IMR-90 (cell line): ENCODE measurements around the gene ATP2A3.

ENCODE experiments used
- CEBPB ChIP-seq: IDR thresholded peaks from 2 replicates; pipeline ENCODE4 v1.6.1; 2012; ENCODE audit warnings: low read depth, low read length, improper control_type of control experiment
- CTCF ChIP-seq: conservative IDR thresholded peaks from 2 replicates; pipeline ENCODE4 v1.5.1; 2012; ENCODE audit warnings: mild to moderate bottlenecking, low read depth, low read length, improper control_type of control experiment
- ELK1 ChIP-seq: fragments of 150-350 bp; IDR thresholded peaks from 2 replicates; pipeline ENCODE4 v1.6.1; 2016; ENCODE audit warnings: low read depth, mild to moderate bottlenecking, low read length, moderate library complexity, borderline replicate concordance
- MAFK ChIP-seq: IDR thresholded peaks from 2 replicates; pipeline ENCODE4 v1.6.1; 2012; ENCODE audit warnings: low read depth, low read length, improper control_type of control experiment
- POLR2A ChIP-seq: IDR thresholded peaks from 2 replicates; pipeline ENCODE4 v1.6.1; 2012; ENCODE audit warnings: mild to moderate bottlenecking, low read depth, low read length
- RAD21 ChIP-seq: IDR thresholded peaks from 2 replicates; pipeline ENCODE4 v1.6.1; 2012; ENCODE audit warnings: low read length, improper control_type of control experiment
- RCOR1 ChIP-seq: IDR thresholded peaks from 2 replicates; pipeline ENCODE4 v1.6.1; 2012; ENCODE audit warnings: mild to moderate bottlenecking, low read length, improper control_type of control experiment; ENCODE audit not compliant: insufficient replicate concordance
- RFX5 ChIP-seq: IDR thresholded peaks from 2 replicates; pipeline ENCODE4 v1.8.0; 2012; ENCODE audit warnings: low read depth, mild to moderate bottlenecking, low read length, moderate library complexity
- USF2 ChIP-seq: fragments of 150-350 bp; IDR thresholded peaks from 2 replicates; pipeline ENCODE4 v1.6.1; 2017; ENCODE audit warnings: mild to moderate bottlenecking, antibody characterized with exemption, low read length, low read depth

DNA sequence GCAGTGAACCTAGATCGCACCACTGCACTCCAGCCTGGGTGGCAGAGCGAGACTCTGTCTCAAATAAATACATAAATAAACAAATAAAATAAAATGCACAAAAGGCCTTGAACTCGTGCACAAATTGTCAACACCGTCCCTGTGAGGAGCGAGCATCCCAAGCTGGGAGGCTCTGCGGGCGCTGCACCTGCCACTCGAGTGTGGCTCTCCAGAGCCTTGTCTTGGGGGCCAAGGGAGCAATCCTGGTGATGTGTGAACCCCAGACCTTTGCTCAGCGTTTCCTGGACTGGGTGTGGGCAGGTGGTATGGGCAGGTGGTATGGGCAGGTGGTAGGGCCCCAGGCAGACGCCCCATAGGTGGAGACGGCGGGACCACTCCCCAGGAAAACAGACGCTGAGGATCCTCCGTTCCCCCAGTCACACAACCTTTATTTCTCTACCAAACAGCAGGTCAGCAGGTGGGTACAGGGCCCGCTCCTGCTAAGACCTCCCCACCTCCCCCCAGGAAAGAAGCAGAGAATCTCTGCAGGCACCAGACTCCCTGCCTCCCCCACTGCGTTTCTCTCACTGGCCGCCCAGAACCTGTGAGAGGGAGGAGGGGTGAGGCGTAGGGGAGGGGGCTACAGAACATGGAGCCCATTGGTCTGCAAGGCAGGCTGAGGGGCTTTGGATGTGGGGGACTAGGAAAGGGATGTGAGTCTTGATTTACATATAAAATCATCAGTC is 40.6 kb downstream of the ATP2A3 start:
- no peak for TF ChIP-seq CTCF
- no peak for TF ChIP-seq MAFK
- no peak for TF ChIP-seq RAD21
- no peak for TF ChIP-seq POLR2A
- TF ChIP-seq USF2: no peak
- no peak for TF ChIP-seq RCOR1
- no peak for TF ChIP-seq RFX5
- no peak for TF ChIP-seq CEBPB
- TF ChIP-seq ELK1: no peak
